Subcutaneous abdominal adipose tissue (tissue), 5 donors: ENCODE data around the gene LMOD1.
"Not testable (repeated sequence)": the region's sequence is repeated elsewhere in the genome, so short reads cannot be mapped to it uniquely, and the experiment has no call there.

Source experiments
- H3K27ac ChIP-seq: one replicate; pipeline ENCODE4 v1.7.0; 2013; ENCODE audit warnings: low read depth, mild to moderate bottlenecking, inconsistent platforms, low read length, moderate library complexity
- H3K27me3 ChIP-seq, 5 donors: one replicate each; pipeline ENCODE4 v1.7.0; 2013; ENCODE audit warnings: low read length in 5 of 5, inconsistent platforms in 1 of 5; ENCODE audit not compliant: control insufficient read depth in 5 of 5, insufficient read depth in 4 of 5
- H3K36me3 ChIP-seq, 5 donors: one replicate each; pipeline ENCODE4 v1.7.0; 2013; ENCODE audit warnings: low read length in 5 of 5; ENCODE audit not compliant: control insufficient read depth in 5 of 5, insufficient read depth in 5 of 5
- H3K4me1 ChIP-seq, 5 donors: one replicate each; pipeline ENCODE4 v1.7.0; 2013; ENCODE audit warnings: low read length in 5 of 5, mild to moderate bottlenecking in 3 of 5, moderate library complexity in 1 of 5; ENCODE audit not compliant: control insufficient read depth in 5 of 5, insufficient read depth in 5 of 5
- H3K4me3 ChIP-seq, 5 donors: one replicate each; pipeline ENCODE4 v1.7.0; 2013; ENCODE audit warnings: low read length in 5 of 5, low read depth in 1 of 5
- H3K9ac ChIP-seq, 5 donors: one replicate each; pipeline ENCODE4 v1.7.0; 2013; ENCODE audit warnings: low read length in 5 of 5, mild to moderate bottlenecking in 4 of 5, moderate library complexity in 3 of 5
- H3K9me3 ChIP-seq, 5 donors: one replicate each; pipeline ENCODE4 v1.7.0; 2013; ENCODE audit warnings: low read length in 5 of 5; ENCODE audit not compliant: control insufficient read depth in 5 of 5
- donor health status: healthy.
- donor health status: healthy.
- donor health status: healthy.
- donor health status: healthy.
- donor health status: healthy.

The LMOD1 gene

DNA sequence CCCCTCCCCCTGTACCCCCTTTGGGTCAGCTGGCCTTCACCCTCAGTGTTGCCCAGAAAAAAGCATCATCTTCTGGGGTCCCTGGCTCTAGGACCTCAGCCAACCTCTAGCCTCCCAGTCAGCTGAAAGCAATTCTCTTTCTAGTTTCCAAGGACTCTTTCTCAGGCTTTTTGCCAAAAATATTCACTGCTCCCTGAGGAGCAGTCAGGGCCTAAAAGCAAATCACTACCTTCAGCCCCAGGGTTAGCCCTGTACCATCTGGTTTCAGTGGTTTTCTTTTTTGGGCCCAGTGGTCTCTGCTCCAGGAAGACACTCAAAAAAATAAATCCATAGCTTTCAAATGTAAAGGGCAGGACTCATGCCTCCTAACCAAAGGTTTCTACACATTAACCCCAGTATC is 3.1 kb upstream of the LMOD1 start:
- H3K4me3 ChIP-seq: no peak overlapping the region
- peaks cover 3 to 38% (median 33%) of the 10 kb centered on the region in 5 donors for H3K4me1 ChIP-seq
- H3K9ac ChIP-seq: no peak overlapping the region
- H3K27ac ChIP-seq: no peak overlapping the region
- no peaks in the 10 kb centered on the region for H3K36me3 ChIP-seq
- H3K27me3 ChIP-seq: peaks cover 0 to 13% (median 5%) of the 10 kb centered on the region in 5 donors
- H3K9me3 ChIP-seq: no peaks in the 10 kb centered on the region

- H3K27me3 ChIP-seq: peaks cover 0 to 18% (median 9%) of the 10 kb centered on the region in 5 donors
- no peak overlapping the region for H3K27ac ChIP-seq
- H3K4me3 ChIP-seq: no peak overlapping the region
- H3K9me3 ChIP-seq: no peaks in the 10 kb centered on the region
- no peaks in the 10 kb centered on the region for H3K36me3 ChIP-seq
- no peak overlapping the region for H3K9ac ChIP-seq
- peaks cover 3 to 50% (median 43%) of the 10 kb centered on the region in 5 donors for H3K4me1 ChIP-seq
Observed at GRCh38 chr1:201947697-201948008, 1.3 kb upstream of the LMOD1 start.

GRCh38 chr1:201945863-201946223 is 505 bp downstream of the LMOD1 start:
- Histone ChIP-seq H3K27me3 (peaks cover 0 to 18% (median 9%) of the 10 kb centered on the region in 5 donors), H3K9ac (peak overlapping the region in 4 of 5 donors; percentile 19 to 62 (median 56)), H3K4me1 (peaks cover 3 to 63% (median 55%) of the 10 kb centered on the region in 5 donors), H3K4me3 (peak overlapping the region; percentile 70 to 81 (median 80)), H3K36me3 (no peaks in the 10 kb centered on the region), H3K27ac (peak overlapping the region; percentile 18), H3K9me3 (no peaks in the 10 kb centered on the region)

DNA sequence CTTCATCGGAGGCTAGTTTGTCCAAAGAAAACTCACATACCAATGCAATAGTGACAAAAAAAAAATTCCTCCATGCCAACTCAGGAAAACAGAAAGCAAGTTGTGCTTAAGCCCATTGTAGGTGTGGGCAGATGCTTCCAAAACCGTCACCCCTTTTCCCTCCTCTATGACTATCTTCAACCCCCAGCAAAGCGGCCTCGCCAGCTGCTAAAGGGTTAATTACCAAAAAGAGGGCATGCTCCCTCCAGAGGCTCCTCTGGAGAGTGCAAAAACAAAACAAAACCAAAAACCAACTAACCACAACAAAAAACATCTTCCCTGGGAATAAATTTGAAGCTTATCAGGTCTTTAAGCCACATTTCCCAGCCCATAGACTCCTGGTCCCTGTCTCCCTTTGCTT is 1.2 kb downstream of the LMOD1 start:
- peaks cover 3 to 63% (median 54%) of the 10 kb centered on the region in 5 donors for H3K4me1 ChIP-seq
- H3K9me3 ChIP-seq: no peaks in the 10 kb centered on the region
- H3K36me3 ChIP-seq: no peaks in the 10 kb centered on the region
- peak overlapping the region in 3 of 5 donors; percentile 52 to 69 (median 62) for H3K9ac ChIP-seq
- H3K27ac ChIP-seq: peak overlapping the region; percentile 18
- peak overlapping the region; percentile 70 to 81 (median 80) for H3K4me3 ChIP-seq
- H3K27me3 ChIP-seq: peaks cover 0 to 18% (median 9%) of the 10 kb centered on the region in 5 donors

- Histone ChIP-seq H3K9ac (no peak overlapping the region), H3K9me3 (no peaks in the 10 kb centered on the region), H3K36me3 (no peaks in the 10 kb centered on the region), H3K27ac (peak overlapping the region; percentile 46), H3K4me1 (peaks cover 3 to 62% (median 52%) of the 10 kb centered on the region in 5 donors), H3K4me3 (peak overlapping the region; percentile 70 to 81 (median 80)), H3K27me3 (peaks cover 0 to 18% (median 9%) of the 10 kb centered on the region in 5 donors)
Observed at GRCh38 chr1:201944639-201945038, 1.7 kb downstream of the LMOD1 start.

GRCh38 chr1:201944002-201944401 is 2.3 kb downstream of the LMOD1 start:
- peak overlapping the region in 1 of 5 donors; percentile 54 for H3K9ac ChIP-seq
- no peaks in the 10 kb centered on the region for H3K36me3 ChIP-seq

DNA sequence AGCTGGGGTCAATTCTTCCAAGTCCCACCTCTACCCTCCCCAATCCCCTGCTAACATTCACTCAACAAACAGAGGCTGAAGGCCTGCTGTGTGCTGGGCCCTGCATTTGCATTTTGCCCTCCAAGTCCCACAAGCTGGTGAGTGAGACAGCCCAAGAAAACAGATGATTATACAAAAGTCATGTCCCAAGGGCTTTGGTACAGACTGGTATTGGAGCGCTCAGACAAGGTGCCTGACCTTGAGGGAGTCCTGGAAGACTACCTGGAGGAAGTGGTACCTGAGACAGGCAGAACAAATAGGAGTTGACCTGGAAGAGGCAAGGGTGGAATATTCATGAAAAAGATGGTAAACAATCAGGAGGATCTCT is 4.2 kb downstream of the LMOD1 start:
- Histone ChIP-seq H3K9ac (peak overlapping the region in 1 of 5 donors; percentile 30), H3K4me1 (peaks cover 3 to 61% (median 48%) of the 10 kb centered on the region in 5 donors), H3K9me3 (no peaks in the 10 kb centered on the region), H3K36me3 (no peaks in the 10 kb centered on the region), H3K27me3 (peaks cover 0 to 18% (median 9%) of the 10 kb centered on the region in 5 donors), H3K4me3 (peak overlapping the region in 3 of 5 donors; percentile 37 to 47 (median 39)), H3K27ac (peak overlapping the region; percentile 46)

More at GRCh38 chr1:201944002-201944401, 2.3 kb downstream of the LMOD1 start:
- Histone ChIP-seq H3K27ac (peak overlapping the region; percentile 46), H3K4me1 (peaks cover 3 to 56% (median 49%) of the 10 kb centered on the region in 5 donors), H3K4me3 (peak overlapping the region; percentile 70 to 81 (median 80)), H3K9me3 (no peaks in the 10 kb centered on the region), H3K27me3 (peaks cover 0 to 18% (median 9%) of the 10 kb centered on the region in 5 donors)

DNA sequence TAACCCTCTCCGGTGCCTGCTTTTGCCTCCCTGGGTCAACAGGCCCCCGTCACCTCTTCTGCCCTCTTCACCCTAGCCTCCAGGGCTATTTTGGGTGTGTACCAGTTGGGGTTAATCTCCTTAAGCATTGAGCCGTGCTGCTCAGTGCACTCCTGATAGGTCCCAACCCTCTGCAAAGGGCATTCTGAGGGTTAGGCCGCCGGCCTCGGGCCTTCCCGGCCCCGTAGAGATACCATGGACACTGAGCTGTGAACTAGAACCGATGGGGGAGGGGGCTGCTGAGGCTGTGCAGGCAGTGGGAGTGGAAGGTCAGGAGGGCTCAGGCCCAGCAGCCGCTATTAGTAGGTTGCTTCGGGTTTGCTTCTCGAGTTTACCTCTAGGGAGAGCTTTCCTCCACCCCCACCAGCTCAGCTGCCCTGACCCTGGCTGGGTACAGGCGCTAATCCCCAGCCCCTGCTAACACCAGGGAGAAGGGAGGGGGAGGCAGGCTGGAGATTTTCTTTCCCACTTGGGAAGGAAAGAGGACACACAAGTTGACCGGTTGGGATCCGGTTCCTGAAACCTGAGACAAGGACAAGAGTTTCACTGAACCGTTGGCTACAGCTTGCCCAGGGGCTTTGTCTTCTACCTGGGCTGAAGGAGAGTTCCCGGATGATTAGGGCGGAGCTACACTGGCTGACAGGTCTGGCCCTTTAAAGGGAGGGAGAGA is 4.8 kb downstream of the LMOD1 start:
- Histone ChIP-seq H3K4me3 (peak overlapping the region in 4 of 5 donors; percentile 26 to 47 (median 38)), H3K4me1 (peaks cover 3 to 57% (median 43%) of the 10 kb centered on the region in 5 donors), H3K27me3 (peaks cover 0 to 18% (median 9%) of the 10 kb centered on the region in 5 donors), H3K9ac (peak overlapping the region in 2 of 5 donors; percentile 30 to 52), H3K27ac (peak overlapping the region; percentile 46), H3K36me3 (no peaks in the 10 kb centered on the region), H3K9me3 (no peaks in the 10 kb centered on the region)

- H3K4me3 ChIP-seq, H3K36me3 ChIP-seq, H3K27ac ChIP-seq, H3K9ac ChIP-seq, H3K9me3 ChIP-seq: not testable (repeated sequence)
- H3K4me1 ChIP-seq: peaks cover 3 to 45% (median 31%) of the 10 kb centered on the region in 5 donors
- peaks cover 0 to 11% (median 5%) of the 10 kb centered on the region in 5 donors for H3K27me3 ChIP-seq
Observed at GRCh38 chr1:201940316-201940715, 6.0 kb downstream of the LMOD1 start.

DNA sequence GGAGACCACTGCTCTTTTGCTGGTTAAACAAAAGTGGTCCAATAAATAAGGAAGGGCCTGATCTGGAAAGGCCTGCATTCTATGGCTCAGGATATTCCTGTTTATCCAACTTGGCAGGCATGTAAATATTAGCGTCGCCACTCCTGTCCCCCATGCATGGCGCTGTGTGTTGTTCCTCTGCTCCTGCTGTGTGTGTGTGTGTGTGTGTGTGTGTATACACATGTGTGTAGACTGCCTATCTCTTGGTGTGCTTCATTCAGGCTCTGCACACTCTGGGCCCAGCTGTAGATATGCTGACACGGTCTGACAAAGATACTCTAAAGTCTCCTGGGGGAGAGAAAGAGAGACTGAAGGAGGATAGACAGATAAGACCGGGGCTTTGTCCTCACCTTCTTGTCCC is 6.8 kb downstream of the LMOD1 start:
- H3K36me3 ChIP-seq: no peaks in the 10 kb centered on the region
- H3K9ac ChIP-seq: no peak overlapping the region
- H3K4me1 ChIP-seq: peaks cover 0 to 39% (median 28%) of the 10 kb centered on the region in 5 donors
- H3K4me3 ChIP-seq: no peak overlapping the region
- H3K9me3 ChIP-seq: no peaks in the 10 kb centered on the region
- no peak overlapping the region for H3K27ac ChIP-seq
- peaks cover 0 to 7% (median 5%) of the 10 kb centered on the region in 5 donors for H3K27me3 ChIP-seq
